PC-9 (cell line): ENCODE data around the gene USP28. TPM values are rescaled to one million over a fixed set of nuclear protein-coding genes. Genes with fewer than 3 reads are reported as not detected.

Experiments used
- BruUV-seq: library from RNA; stranded (reverse); fragments of 400-500 nt; replicated peaks from 2 replicates; lab custom pipeline; 2021; lab: Mats Ljungman, UMichigan
- CTCF ChIA-PET: fragments of 300-600 bp; sonication (Branson Sonifier 250); formaldehyde crosslinking; loops from one replicate; lab custom pipeline; 2022; ENCODE audit warnings: antibody characterized with exemption; lab: Charles Lee
- POLR2A ChIA-PET: fragments of 300-600 bp; sonication (Branson Sonifier 250); formaldehyde crosslinking; loops from one replicate; lab custom pipeline; 2022; ENCODE audit warnings: antibody characterized with exemption; ENCODE audit not compliant: unreplicated experiment; lab: Charles Lee
- DNase-seq, 2 experiments: peaks; one replicate each; pipeline versions ENCODE4 v3.0.0 to v3.0.0-alpha.2; 2015 to 2022; ENCODE audit warnings: mixed read lengths in 1 of 2
- H2AFZ ChIP-seq: fragments of 200-600 bp; sonication (generic); 2 replicates; pipeline ENCODE4 v1.8.1; 2017; ENCODE audit warnings: antibody characterized with exemption
- H3F3A ChIP-seq: fragments of 200-600 bp; sonication (generic); 2 replicates; pipeline ENCODE4 v1.8.1; 2017; ENCODE audit warnings: antibody characterized with exemption, mild to moderate bottlenecking, low read depth; ENCODE audit not compliant: insufficient read depth
- H3K27ac ChIP-seq: fragments of 200-600 bp; sonication (generic); 2 replicates; pipeline ENCODE4 v1.6.1; 2016; ENCODE audit warnings: mixed run types
- H3K27me3 ChIP-seq: fragments of 200-600 bp; sonication (generic); 2 replicates; pipeline ENCODE4 v1.6.1; 2016; ENCODE audit warnings: low read depth, mixed run types; ENCODE audit not compliant: insufficient read depth
- H3K36me3 ChIP-seq: fragments of 200-600 bp; sonication (generic); 2 replicates; pipeline ENCODE4 v1.6.1; 2016; ENCODE audit warnings: low read depth, mixed run types
- H3K4me1 ChIP-seq: fragments of 200-600 bp; sonication (generic); replicated peaks from 2 replicates; pipeline ENCODE4 v1.6.1; 2016; ENCODE audit warnings: mixed run types; ENCODE audit not compliant: insufficient read depth
- H3K4me2 ChIP-seq: fragments of 200-600 bp; sonication (generic); 2 replicates; pipeline ENCODE4 v1.6.1; 2017; ENCODE audit warnings: mixed run types
- H3K4me3 ChIP-seq: fragments of 200-600 bp; sonication (generic); 2 replicates; pipeline ENCODE4 v1.6.1; 2016; ENCODE audit warnings: mixed run types
- H3K79me2 ChIP-seq: fragments of 200-600 bp; sonication (generic); 2 replicates; pipeline ENCODE4 v1.6.1; 2017; ENCODE audit warnings: low read depth, mixed run types
- H3K9me2 ChIP-seq: fragments of 200-600 bp; sonication (generic); 2 replicates; pipeline ENCODE4 v1.8.1; 2017; ENCODE audit warnings: mild to moderate bottlenecking; ENCODE audit not compliant: insufficient read depth
- H3K9me3 ChIP-seq: fragments of 200-600 bp; sonication (generic); 2 replicates; pipeline ENCODE4 v1.8.1; 2016; ENCODE audit warnings: low read depth; ENCODE audit not compliant: insufficient read depth
- H4K20me1 ChIP-seq: fragments of 200-600 bp; sonication (generic); 2 replicates; pipeline ENCODE4 v1.8.1; 2017; ENCODE audit not compliant: insufficient read depth
- CTCF ChIP-seq: fragments of 200-600 bp; sonication (generic); conservative IDR thresholded peaks from 2 replicates; pipeline ENCODE4 v1.6.1; 2017; ENCODE audit warnings: mixed run types, antibody characterized with exemption, mild to moderate bottlenecking, moderate library complexity
- EZH2 ChIP-seq: fragments of 200-600 bp; sonication (generic); IDR thresholded peaks from 2 replicates; pipeline ENCODE4 v1.8.0; 2017; ENCODE audit warnings: antibody characterized with exemption, low read depth
- intact Hi-C: fragments of 100-400 bp; cut with micrococcal nuclease; formaldehyde crosslinking; loops from one replicate; pipeline ENCODE4 v1.10.0; 2022; ENCODE audit not compliant: unreplicated experiment
- total RNA-seq: library from RNA; stranded (reverse); gene quantifications from 2 replicates; pipeline ENCODE4 v1.2.3, GENCODE V29; 2021

The USP28 gene
- total RNA-seq, 1 experiment from 2014 or later, result 38.1 TPM

- POLR2A ChIA-PET, result no interaction called here
- Histone ChIP-seq H4K20me1 (no peaks in the 10 kb centered on the region), H3K4me1 (no peaks in the 10 kb centered on the region), H3K9me3 (no peaks in the 10 kb centered on the region), H2AFZ (no peak overlapping the region), H3K27me3 (peaks cover 94% of the 10 kb centered on the region), H3K4me2 (no peak overlapping the region), H3K36me3 (no peaks in the 10 kb centered on the region), H3K9me2 (no peaks in the 10 kb centered on the region), H3F3A (no peaks in the 10 kb centered on the region), H3K27ac (no peak overlapping the region), H3K79me2 (no peaks in the 10 kb centered on the region), H3K4me3 (no peak overlapping the region)
- no peak for TF ChIP-seq CTCF
- TF ChIP-seq EZH2, result no peak
- DNase-seq, result no peak
- intact Hi-C loops, result no loop called here
- CTCF ChIA-PET, result no interaction called here
- no TSS peak for BruUV-seq
Measured at GRCh38 chr11:113908098-113908497, 32.7 kb upstream of the USP28 start.

- CTCF ChIA-PET, result no interaction called here
- no peak overlapping the region for H3K4me3 ChIP-seq
- no peak overlapping the region for H3K27ac ChIP-seq
- no peak for DNase-seq
- intact Hi-C loops, result no loop called here
- POLR2A ChIA-PET, result no interaction called here
- H3K9me2 ChIP-seq, result no peaks in the 10 kb centered on the region
- H3K36me3 ChIP-seq, result no peaks in the 10 kb centered on the region
- no peaks in the 10 kb centered on the region for H3K79me2 ChIP-seq
- H3K4me1 ChIP-seq, result no peaks in the 10 kb centered on the region
- H4K20me1 ChIP-seq, result no peaks in the 10 kb centered on the region
- no peaks in the 10 kb centered on the region for H3F3A ChIP-seq
- no TSS peak for BruUV-seq
- TF ChIP-seq EZH2 (no peak), CTCF (no peak)
- no peak overlapping the region for H3K4me2 ChIP-seq
- H3K27me3 ChIP-seq, result peaks cover 98% of the 10 kb centered on the region
- H2AFZ ChIP-seq, result no peak overlapping the region
- no peaks in the 10 kb centered on the region for H3K9me3 ChIP-seq
Measured at GRCh38 chr11:113907681-113908080, 32.3 kb upstream of the USP28 start.

GRCh38 chr11:113907152-113907551, 31.8 kb upstream of the USP28 start:
- H3K27me3 ChIP-seq, result peaks cover 98% of the 10 kb centered on the region
- CTCF ChIA-PET, result no interaction called here
- intact Hi-C loops, result no loop called here

More at GRCh38 chr11:113907152-113907551, 31.8 kb upstream of the USP28 start:
- no peak for TF ChIP-seq CTCF
- no peak for TF ChIP-seq EZH2
- POLR2A ChIA-PET, result no interaction called here
- Histone ChIP-seq H3F3A (no peaks in the 10 kb centered on the region), H3K79me2 (no peaks in the 10 kb centered on the region), H3K4me1 (no peaks in the 10 kb centered on the region), H3K36me3 (no peaks in the 10 kb centered on the region), H3K9me2 (no peaks in the 10 kb centered on the region), H2AFZ (no peak overlapping the region), H4K20me1 (no peaks in the 10 kb centered on the region), H3K9me3 (no peaks in the 10 kb centered on the region), H3K4me2 (no peak overlapping the region), H3K27ac (no peak overlapping the region), H3K4me3 (no peak overlapping the region)
- no TSS peak for BruUV-seq
- DNase-seq, result no peak
